GM12878 (cell line): ENCODE data around the gene VSTM2L. TPM values are rescaled to one million over a fixed set of nuclear protein-coding genes. Genes with fewer than 3 reads are reported as not detected.

Experiments used
- ASH2L ChIP-seq: fragments of 300-600, 200-600 bp; sonication (generic); IDR thresholded peaks from 2 replicates; pipeline ENCODE4 v1.6.1; 2017; ENCODE audit warnings: low read depth, mild to moderate bottlenecking, borderline replicate concordance
- CBX3 ChIP-seq: fragments of 200-600 bp; sonication (generic); IDR thresholded peaks from 2 replicates; pipeline ENCODE4 v1.6.1; 2016; ENCODE audit warnings: low read depth, borderline replicate concordance
- E2F8 ChIP-seq: fragments of 450-650 bp; IDR thresholded peaks from 2 replicates; pipeline ENCODE4 v1.6.1; 2018; ENCODE audit warnings: mild to moderate bottlenecking, low read depth, moderate library complexity; ENCODE audit not compliant: partially characterized antibody
- EGR1 ChIP-seq, 2 experiments: IDR thresholded peaks; 1 replicate in 1 of 2; 2 replicates in 1 of 2; pipeline ENCODE4 v1.6.1; 2011 to 2012; ENCODE audit warnings: low read depth in 2 of 2, low read length in 2 of 2, borderline replicate concordance in 1 of 2, mild to moderate bottlenecking in 1 of 2, moderate library complexity in 1 of 2
- FOXK2 ChIP-seq: fragments of 450-650 bp; IDR thresholded peaks from 2 replicates; pipeline ENCODE4 v1.6.1; 2017; ENCODE audit warnings: mild to moderate bottlenecking, moderate library complexity
- KAT2A ChIP-seq: conservative IDR thresholded peaks from 2 replicates; pipeline ENCODE4 v1.6.1; 2011; ENCODE audit warnings: low read depth, low read length; ENCODE audit not compliant: control insufficient read depth
- MAX ChIP-seq: IDR thresholded peaks from 2 replicates; pipeline ENCODE4 v1.6.1; 2012; ENCODE audit warnings: low read depth, low read length, improper control_type of control experiment
- MEF2A ChIP-seq: IDR thresholded peaks from 2 replicates; pipeline ENCODE4 v1.6.1; 2011; ENCODE audit warnings: low read depth, mild to moderate bottlenecking, low read length, moderate library complexity; ENCODE audit not compliant: insufficient read depth
- NBN ChIP-seq: fragments of 450-650 bp; IDR thresholded peaks from 2 replicates; pipeline ENCODE4 v1.6.1; 2016
- NR2C1 ChIP-seq: fragments of 450-650 bp; IDR thresholded peaks from 2 replicates; pipeline ENCODE4 v1.6.1; 2017; ENCODE audit warnings: antibody characterized with exemption, mild to moderate bottlenecking, moderate library complexity
- NR2C2 ChIP-seq: IDR thresholded peaks from 2 replicates; pipeline ENCODE4 v1.6.1; 2011; ENCODE audit warnings: borderline replicate concordance, low read depth; ENCODE audit not compliant: control insufficient read depth, insufficient read length
- RAD21 ChIP-seq: IDR thresholded peaks from 2 replicates; pipeline ENCODE4 v1.6.1; 2011; ENCODE audit warnings: mild to moderate bottlenecking, low read depth, low read length, moderate library complexity; ENCODE audit not compliant: insufficient read depth
- RCOR1 ChIP-seq: conservative IDR thresholded peaks from 2 replicates; pipeline ENCODE4 v1.6.1; 2012; ENCODE audit warnings: low read depth, low read length, improper control_type of control experiment
- SKIL ChIP-seq: fragments of 450-650 bp; IDR thresholded peaks from 2 replicates; pipeline ENCODE4 v1.6.1; 2017; ENCODE audit warnings: mild to moderate bottlenecking, low read depth, inconsistent platforms; ENCODE audit not compliant: poor library complexity, severe bottlenecking
- SMAD5 ChIP-seq: IDR thresholded peaks from 2 replicates; pipeline ENCODE4 v1.6.1; 2016; ENCODE audit warnings: antibody characterized with exemption, low read depth
- SPI1 ChIP-seq: IDR thresholded peaks from 2 replicates; pipeline ENCODE4 v1.6.1; 2011; ENCODE audit warnings: low read depth, mild to moderate bottlenecking, low read length, moderate library complexity, borderline replicate concordance; ENCODE audit not compliant: insufficient read depth
- TARDBP ChIP-seq: IDR thresholded peaks from 2 replicates; pipeline ENCODE4 v1.6.1; 2016; ENCODE audit warnings: borderline replicate concordance
- ZNF384 ChIP-seq: IDR thresholded peaks from 2 replicates; pipeline ENCODE4 v1.6.1; 2012; ENCODE audit warnings: low read depth, mild to moderate bottlenecking, low read length, improper control_type of control experiment, borderline replicate concordance
- ZNF592 ChIP-seq: fragments of 450-650 bp; IDR thresholded peaks from 2 replicates; pipeline ENCODE4 v1.6.1; 2017; ENCODE audit warnings: mild to moderate bottlenecking, moderate library complexity
- ZZZ3 ChIP-seq: IDR thresholded peaks from 2 replicates; pipeline ENCODE4 v1.6.1; 2011; ENCODE audit warnings: low read depth; ENCODE audit not compliant: control insufficient read depth, insufficient read length
- polyA plus RNA-seq, 11 experiments: library from polyadenylated mRNA; depleted of rRNA in 4 of 11; unstranded in 6 of 11; stranded (reverse) in 5 of 11; fragments of >200 nt; fragmentation: Nextera tagmentation in 4 of 11; fragmentation: Illumina TruSeq in 1 of 11; extraction: Ambion mirVana in 4 of 11; extraction: Trizol in 1 of 11; gene quantifications; 1 replicate in 1 of 11; 2 replicates in 10 of 11; pipeline versions ENCODE4 v1.2.1 to v1.2.3, GENCODE V29; 2011 to 2016; ENCODE audit warnings: inconsistent platforms in 2 of 11, missing spikeins in 2 of 11, low read depth in 1 of 11
- total RNA-seq, 4 experiments: library from RNA; depleted of rRNA in 3 of 4; stranded (reverse); fragments of >200 nt in 3 of 4; fragmentation: Illumina TruSeq in 1 of 4; extraction: Trizol in 1 of 4; gene quantifications; 2 replicates each; pipeline versions ENCODE4 v1.2.1 to v1.2.3, GENCODE V29; 2013 to 2021

VSTM2L gene
- total and polyA plus RNA-seq, 10 of the 15 experiments (the other 5 are each of a cell fraction or from before 2014, with no cell fraction given) = 0.05 to 1.5 (median 0.63) TPM; not detected in 2

GRCh38 chr20:37990571-37991151 is 87.7 kb downstream of the VSTM2L start (continued):
- TF ChIP-seq FOXK2 (no peak), ZNF592 (no peak), RAD21 (no peak), SKIL (no peak), ZZZ3 (no peak), TARDBP (no peak), CBX3 (no peak), E2F8 (no peak), MAX (peak; percentile 58; the same call in 1 of the 2 replicates), EGR1 (IDR thresholded peaks at IDR 0.05; ENCODE audit: borderline replicate concordance in 1 of 2, low read depth in 2 of 2, low read length in 2 of 2) (peak in 1 of 2 experiments; percentile 63; a peak in 2 of 3 replicates), MEF2A (peak; percentile 80), NR2C2 (no peak), SMAD5 (no peak), NBN (peak; percentile 77), RCOR1 (no peak), ASH2L (no peak), SPI1 (peak; percentile 99), NR2C1 (no peak), KAT2A (no peak), ZNF384 (no peak)
